IPS DF 19.7 (cell line): Measurements from ENCODE around the gene DKC1.
A peak's percentile ranks its signal among the peaks of the same experiment; 100 is the strongest.

Experiments used
- DNase-seq: peaks from one replicate; pipeline ENCODE4 v3.0.0-alpha.2; 2013; ENCODE audit warnings: low read depth, low spot score

DKC1 gene

GRCh38 chrX:154762537-154763296 is at the start of gene DKC1:
DKC1 (plus strand) TSS chrX:154762864; CDS start chrX:154762966, 102 bp downstream.
- DNase-seq: peak; percentile 67

GRCh38 chrX:154714925-154715324 is 47.7 kb upstream of the DKC1 start:
- DNase-seq: no peak

GRCh38 chrX:154715825-154716224 is 46.8 kb upstream of the DKC1 start:
- no peak for DNase-seq

- no peak for DNase-seq
These were observed 44.8 kb upstream of the DKC1 start for GRCh38 chrX:154717824-154718223.

GRCh38 chrX:154718616-154719015 is 44.0 kb upstream of the DKC1 start:
- no peak for DNase-seq

- DNase-seq: no peak
These were observed 43.5 kb upstream of the DKC1 start for GRCh38 chrX:154719132-154719675.

- DNase-seq: no peak
These were observed 42.6 kb upstream of the DKC1 start for GRCh38 chrX:154720067-154720466.

- no peak for DNase-seq
These were observed 41.5 kb upstream of the DKC1 start for GRCh38 chrX:154721155-154721554.

GRCh38 chrX:154724993-154725756 is 37.5 kb upstream of the DKC1 start:
- no peak for DNase-seq

- DNase-seq: no peak
These were observed 35.2 kb upstream of the DKC1 start for GRCh38 chrX:154727418-154727817.

GRCh38 chrX:154727871-154728270 is 34.8 kb upstream of the DKC1 start:
- DNase-seq: no peak

GRCh38 chrX:154728431-154729190 is 34.1 kb upstream of the DKC1 start:
- DNase-seq: no peak

- DNase-seq: no peak
These were observed 33.2 kb upstream of the DKC1 start for GRCh38 chrX:154729439-154729838.

- DNase-seq: no peak
These were observed 32.3 kb upstream of the DKC1 start for GRCh38 chrX:154730253-154730891.

- DNase-seq: no peak
These were observed 31.5 kb upstream of the DKC1 start for GRCh38 chrX:154731184-154731583.

- DNase-seq: no peak
These were observed 30.8 kb upstream of the DKC1 start for GRCh38 chrX:154731881-154732280.

GRCh38 chrX:154732421-154733065 is 30.1 kb upstream of the DKC1 start:
- no peak for DNase-seq

GRCh38 chrX:154733066-154733425 is 29.6 kb upstream of the DKC1 start:
- no peak for DNase-seq

- DNase-seq: no peak
These were observed 28.4 kb upstream of the DKC1 start for GRCh38 chrX:154734061-154734781.

- DNase-seq: no peak
These were observed 26.8 kb upstream of the DKC1 start for GRCh38 chrX:154735695-154736393.
